DMS153 treated with DMSO at 0.1 percent for 48 hours (cell line): ENCODE data around the gene DHRSX.
"Not testable (repeated sequence)": the region's sequence is repeated elsewhere in the genome, so short reads cannot be mapped to it uniquely, and the experiment has no call there.

Experiments
- DNase-seq: peaks from one replicate; lab custom pipeline; 2025; ENCODE audit not compliant: unreplicated experiment; lab: John Stamatoyannopoulos, UW

The DHRSX gene

GRCh38 chrX:2500803-2501558 lies at the start of gene DHRSX, which contains the start of gene ZBED1:
DHRSX (minus strand) TSS chrX:2500976; CDS start chrX:2500925, 51 bp downstream.
ZBED1 (minus strand) TSS chrX:2500976; CDS start chrX:2490719, 10,257 bp downstream.
- DNase-seq: no peak

- DNase-seq: peak; percentile 50
These were observed 49.1 kb upstream of the DHRSX start for GRCh38 chrX:2549876-2550275.

- no peak for DNase-seq
These were observed 48.1 kb upstream of the DHRSX start for GRCh38 chrX:2548711-2549423.

GRCh38 chrX:2547736-2548135 lies 47.0 kb upstream of the DHRSX start:
- DNase-seq: no peak

GRCh38 chrX:2546496-2546895 lies 45.7 kb upstream of the DHRSX start:
- DNase-seq: no peak

GRCh38 chrX:2545144-2545543 lies 44.4 kb upstream of the DHRSX start:
- DNase-seq: no peak

- DNase-seq: no peak
These were observed 42.2 kb upstream of the DHRSX start for GRCh38 chrX:2542826-2543521.

- DNase-seq: no peak
These were observed 40.8 kb upstream of the DHRSX start for GRCh38 chrX:2541603-2542002.

GRCh38 chrX:2540426-2540947 lies 39.7 kb upstream of the DHRSX start:
- DNase-seq: no peak

- DNase-seq: no peak
These were observed 38.8 kb upstream of the DHRSX start for GRCh38 chrX:2539586-2539985.

GRCh38 chrX:2538031-2538757 lies 37.4 kb upstream of the DHRSX start:
- no peak for DNase-seq

GRCh38 chrX:2536974-2537373 lies 36.2 kb upstream of the DHRSX start:
- no peak for DNase-seq

- no peak for DNase-seq
These were observed 35.4 kb upstream of the DHRSX start for GRCh38 chrX:2536141-2536540.

GRCh38 chrX:2534261-2535021 lies 33.7 kb upstream of the DHRSX start:
- not testable (repeated sequence) for DNase-seq

GRCh38 chrX:2533424-2533823 lies 32.6 kb upstream of the DHRSX start:
- no peak for DNase-seq

GRCh38 chrX:2526390-2526789 lies 25.6 kb upstream of the DHRSX start:
- no peak for DNase-seq

- no peak for DNase-seq
These were observed 23.1 kb upstream of the DHRSX start for GRCh38 chrX:2523911-2524310.

GRCh38 chrX:2521927-2522386 lies 21.2 kb upstream of the DHRSX start:
- no peak for DNase-seq

- no peak for DNase-seq
These were observed 20.5 kb upstream of the DHRSX start for GRCh38 chrX:2521092-2521926.
